PC-3 (cell line): Measurements from ENCODE around the gene PCNT. TPM values are rescaled to one million over a fixed set of nuclear protein-coding genes. Genes with fewer than 3 reads are reported as not detected.

Experiments
- ATAC-seq: fragments of 200-7000 bp; cut with Tn5 transposase; 2 replicates; pipeline ENCODE4 v1.9.1; 2020; ENCODE audit warnings: mild to moderate bottlenecking, moderate library complexity
- BruUV-seq: library from RNA; stranded (reverse); fragments of 400-500 nt; replicated peaks from 2 replicates; lab custom pipeline; 2021; lab: Mats Ljungman, UMichigan
- CTCF ChIA-PET: fragments of 300-600 bp; sonication (Branson Sonifier 250); formaldehyde crosslinking; loops from one replicate; lab custom pipeline; 2022; ENCODE audit warnings: antibody characterized with exemption; lab: Charles Lee
- POLR2A ChIA-PET: fragments of 300-600 bp; sonication (Branson Sonifier 250); formaldehyde crosslinking; loops from one replicate; lab custom pipeline; 2022; ENCODE audit warnings: antibody characterized with exemption; ENCODE audit not compliant: unreplicated experiment; lab: Charles Lee
- DNase-seq: peaks from one replicate; pipeline ENCODE4 v3.0.0-alpha.2; 2015
- H2AFZ ChIP-seq: fragments of 300-600 bp; sonication (generic); 2 replicates; pipeline ENCODE4 v1.6.0; 2016; ENCODE audit warnings: antibody characterized with exemption, low read length
- H3F3A ChIP-seq: fragments of 300-600 bp; sonication (generic); one replicate; pipeline ENCODE4 v1.6.0; 2017; ENCODE audit warnings: antibody characterized with exemption, low read length, control low read depth, mild to moderate bottlenecking; ENCODE audit not compliant: unreplicated experiment
- H3K27ac ChIP-seq: fragments of 300-600 bp; sonication (generic); 2 replicates; pipeline ENCODE4 v1.5.1; 2016; ENCODE audit warnings: mild to moderate bottlenecking, low read length
- H3K27me3 ChIP-seq: fragments of 300-600 bp; sonication (generic); 2 replicates; pipeline ENCODE4 v1.6.1; 2016; ENCODE audit warnings: low read length, mixed read lengths
- H3K36me3 ChIP-seq: fragments of 300-600 bp; sonication (generic); 2 replicates; pipeline ENCODE4 v1.6.1; 2016; ENCODE audit warnings: low read depth, mixed run types, low read length, mixed read lengths
- H3K4me1 ChIP-seq: fragments of 300-600 bp; sonication (generic); 2 replicates; pipeline ENCODE4 v1.5.1; 2016; ENCODE audit warnings: low read length; ENCODE audit not compliant: insufficient read depth
- H3K4me2 ChIP-seq: fragments of 300-600 bp; sonication (generic); 2 replicates; pipeline ENCODE4 v1.6.0; 2016; ENCODE audit warnings: low read length
- H3K4me3 ChIP-seq: fragments of 300-600 bp; sonication (generic); 2 replicates; pipeline ENCODE4 v1.5.1; 2016; ENCODE audit warnings: mild to moderate bottlenecking, low read length, mixed read lengths
- H3K79me2 ChIP-seq: fragments of 300-600 bp; sonication (generic); 2 replicates; pipeline ENCODE4 v1.6.1; 2017; ENCODE audit warnings: low read length, mixed read lengths
- H3K9ac ChIP-seq: fragments of 300-600 bp; sonication (generic); 2 replicates; pipeline ENCODE4 v1.6.0; 2016; ENCODE audit warnings: mild to moderate bottlenecking, low read length
- H3K9me2 ChIP-seq: fragments of 300-600 bp; sonication (generic); replicated peaks from 2 replicates; pipeline ENCODE4 v1.6.1; 2016; ENCODE audit warnings: mixed run types, low read length, mixed read lengths
- H3K9me3 ChIP-seq: fragments of 300-600 bp; sonication (generic); 2 replicates; pipeline ENCODE4 v1.6.1; 2016; ENCODE audit warnings: low read length, mixed read lengths
- H4K20me1 ChIP-seq: fragments of 300-600 bp; sonication (generic); 2 replicates; pipeline ENCODE4 v1.6.1; 2016; ENCODE audit warnings: low read length, mixed read lengths
- CTCF ChIP-seq: fragments of 300-600 bp; sonication (generic); conservative IDR thresholded peaks from 2 replicates; pipeline ENCODE4 v1.5.1; 2017; ENCODE audit warnings: antibody characterized with exemption, low read depth, mild to moderate bottlenecking, low read length
- EZH2 ChIP-seq: fragments of 300-600 bp; sonication (generic); IDR thresholded peaks from one replicate; pipeline ENCODE4 v1.6.1; 2017; ENCODE audit warnings: antibody characterized with exemption, mild to moderate bottlenecking, low read length; ENCODE audit not compliant: unreplicated experiment
- EZH2phosphoT487 ChIP-seq: fragments of 300-600 bp; sonication (generic); IDR thresholded peaks from 2 replicates; pipeline ENCODE4 v1.6.1; 2018; ENCODE audit warnings: mild to moderate bottlenecking, antibody characterized with exemption, low read length, borderline replicate concordance
- intact Hi-C: fragments of 100-400 bp; cut with micrococcal nuclease; formaldehyde crosslinking; loops from 2 replicates; pipeline ENCODE4 v1.9.0; 2023
- total RNA-seq: library from RNA; depleted of rRNA; stranded (reverse); fragments of >200 nt; gene quantifications from 2 replicates; pipeline ENCODE4 v1.2.3, GENCODE V29; 2014

PCNT gene
- total RNA-seq, 1 experiment from 2014 or later = 51.4 TPM

- CTCF ChIA-PET = no interaction called here
- Histone ChIP-seq H3K4me3 (no peak overlapping the region), H3K27ac (no peak overlapping the region), H3K9me3 (no peaks in the 10 kb centered on the region), H3K4me2 (no peak overlapping the region), H3K79me2 (no peaks in the 10 kb centered on the region), H3K36me3 (peaks cover 34% of the 10 kb centered on the region), H4K20me1 (no peaks in the 10 kb centered on the region), H2AFZ (no peak overlapping the region), H3K4me1 (no peaks in the 10 kb centered on the region), H3K27me3 (no peaks in the 10 kb centered on the region), H3K9ac (no peak overlapping the region), H3K9me2 (no peaks in the 10 kb centered on the region), H3F3A (no peaks in the 10 kb centered on the region)
- ATAC-seq = no peak
- intact Hi-C loops = no loop called here
- TF ChIP-seq CTCF (no peak), EZH2 (no peak), EZH2phosphoT487 (no peak)
- DNase-seq = no peak
- no TSS peak for BruUV-seq
- POLR2A ChIA-PET = no interaction called here
Measured at GRCh38 chr21:46412521-46413364, 88.8 kb downstream of the PCNT start.

GRCh38 chr21:46413365-46413696 is 89.4 kb downstream of the PCNT start:
- Histone ChIP-seq H3K4me3 (no peak overlapping the region), H3K4me2 (no peak overlapping the region), H3K9me3 (no peaks in the 10 kb centered on the region), H3K79me2 (no peaks in the 10 kb centered on the region), H2AFZ (no peak overlapping the region), H3K27ac (no peak overlapping the region), H4K20me1 (no peaks in the 10 kb centered on the region), H3K9ac (no peak overlapping the region), H3K27me3 (no peaks in the 10 kb centered on the region), H3K4me1 (no peaks in the 10 kb centered on the region), H3F3A (no peaks in the 10 kb centered on the region), H3K36me3 (peaks cover 34% of the 10 kb centered on the region), H3K9me2 (no peaks in the 10 kb centered on the region)
- intact Hi-C loops = no loop called here
- ATAC-seq (no peak), DNase-seq (no peak)
- BruUV-seq = no TSS peak
- no peak for TF ChIP-seq EZH2phosphoT487
- POLR2A ChIA-PET = no interaction called here
- CTCF ChIA-PET = no interaction called here

- ChIA-PET CTCF (no interaction called here), POLR2A (no interaction called here)
- no peak overlapping the region for H3K4me2 ChIP-seq
- H3K9me3 ChIP-seq = no peaks in the 10 kb centered on the region
- no peaks in the 10 kb centered on the region for H3K27me3 ChIP-seq
- H2AFZ ChIP-seq = no peak overlapping the region
- no TSS peak for BruUV-seq
- no peak overlapping the region for H3K9ac ChIP-seq
- no peaks in the 10 kb centered on the region for H3K9me2 ChIP-seq
- no peak overlapping the region for H3K4me3 ChIP-seq
- no peak overlapping the region for H3K27ac ChIP-seq
- H3K4me1 ChIP-seq = no peaks in the 10 kb centered on the region
- H3K79me2 ChIP-seq = no peaks in the 10 kb centered on the region
- no peaks in the 10 kb centered on the region for H3F3A ChIP-seq
- DNase-seq = no peak
- no peaks in the 10 kb centered on the region for H4K20me1 ChIP-seq
- ATAC-seq = no peak
- intact Hi-C loops = no loop called here
- peaks cover 30% of the 10 kb centered on the region for H3K36me3 ChIP-seq
- TF ChIP-seq EZH2 = no peak
- no peak for TF ChIP-seq EZH2phosphoT487
- TF ChIP-seq CTCF = no peak
Measured at GRCh38 chr21:46414965-46415275, 91.0 kb downstream of the PCNT start.
